ENCODE measurements around the gene DLK2. TPM values are rescaled to one million over a fixed set of nuclear protein-coding genes. Genes with fewer than 3 reads are reported as not detected.

Gene DLK2
- total RNA-seq, 1 experiment from 2014 or later, result 0.81 TPM

- TF ChIP-seq ZNF512 (CRISPR knock-in tag; IDR thresholded peaks at IDR 0.05; ENCODE audit: borderline replicate concordance), result no peak
- no peak for TF ChIP-seq MYBL2 (CRISPR knock-in tag; IDR thresholded peaks at IDR 0.05)
- TF ChIP-seq, protein P1, sequence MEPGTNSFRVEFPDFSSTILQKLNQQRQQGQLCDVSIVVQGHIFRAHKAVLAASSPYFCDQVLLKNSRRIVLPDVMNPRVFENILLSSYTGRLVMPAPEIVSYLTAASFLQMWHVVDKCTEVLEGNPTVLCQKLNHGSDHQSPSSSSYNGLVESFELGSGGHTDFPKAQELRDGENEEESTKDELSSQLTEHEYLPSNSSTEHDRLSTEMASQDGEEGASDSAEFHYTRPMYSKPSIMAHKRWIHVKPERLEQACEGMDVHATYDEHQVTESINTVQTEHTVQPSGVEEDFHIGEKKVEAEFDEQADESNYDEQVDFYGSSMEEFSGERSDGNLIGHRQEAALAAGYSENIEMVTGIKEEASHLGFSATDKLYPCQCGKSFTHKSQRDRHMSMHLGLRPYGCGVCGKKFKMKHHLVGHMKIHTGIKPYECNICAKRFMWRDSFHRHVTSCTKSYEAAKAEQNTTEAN (CRISPR knock-in tag; IDR thresholded peaks at IDR 0.05), result no peak
- no peak for TF ChIP-seq TEAD1 (CRISPR knock-in tag; IDR thresholded peaks at IDR 0.05)
- no peak for TF ChIP-seq STAT6 (CRISPR knock-in tag; conservative IDR thresholded peaks at IDR 0.05; ENCODE audit: low read depth)
Measured at GRCh38 chr6:43444582-43444981, 10.8 kb downstream of the DLK2 start (continued).

GRCh38 chr6:43444036-43444435 lies 11.3 kb downstream of the DLK2 start:
- Mint-ChIP-seq H3K9me3 (no peaks in the 10 kb centered on the region), H3K27ac (no peak overlapping the region), H3K4me3 (no peak overlapping the region), H3K27me3 (ENCODE audit: low read depth) (no peaks in the 10 kb centered on the region), H3K4me1 (no peaks in the 10 kb centered on the region), H3K36me3 (peaks cover 9% of the 10 kb centered on the region)
- ATAC-seq, result no peak
- ChIA-PET POLR2A (no interaction called here), CTCF (interaction anchor here (1.2 to 2.2 kb wide), 3 partner anchors 11 to 63 kb away, joined by 3 to 6 read pairs (median 4); partner anchors contain the start of gene DLK2)
- TF ChIP-seq, protein P2, sequence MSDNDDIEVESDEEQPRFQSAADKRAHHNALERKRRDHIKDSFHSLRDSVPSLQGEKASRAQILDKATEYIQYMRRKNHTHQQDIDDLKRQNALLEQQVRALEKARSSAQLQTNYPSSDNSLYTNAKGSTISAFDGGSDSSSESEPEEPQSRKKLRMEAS (CRISPR knock-in tag; IDR thresholded peaks at IDR 0.05), result no peak
- TF ChIP-seq ZNF219 (CRISPR knock-in tag; IDR thresholded peaks at IDR 0.05; ENCODE audit: borderline replicate concordance) (no peak), NFE2L1 (CRISPR knock-in tag; IDR thresholded peaks at IDR 0.05) (no peak), NFYB (CRISPR knock-in tag; conservative IDR thresholded peaks at IDR 0.05; ENCODE audit: low read depth) (no peak), IRF2 (CRISPR knock-in tag; IDR thresholded peaks at IDR 0.05; ENCODE audit: borderline replicate concordance, low read depth) (no peak), E2F4 (CRISPR knock-in tag; IDR thresholded peaks at IDR 0.05; ENCODE audit: borderline replicate concordance, low read depth) (no peak)
- TF ChIP-seq, protein P3, sequence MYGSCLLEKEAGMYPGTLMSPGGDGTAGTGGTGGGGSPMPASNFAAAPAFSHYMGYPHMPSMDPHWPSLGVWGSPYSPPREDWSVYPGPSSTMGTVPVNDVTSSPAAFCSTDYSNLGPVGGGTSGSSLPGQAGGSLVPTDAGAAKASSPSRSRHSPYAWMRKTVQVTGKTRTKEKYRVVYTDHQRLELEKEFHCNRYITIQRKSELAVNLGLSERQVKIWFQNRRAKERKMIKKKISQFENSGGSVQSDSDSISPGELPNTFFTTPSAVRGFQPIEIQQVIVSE (CRISPR knock-in tag; IDR thresholded peaks at IDR 0.05; ENCODE audit: borderline replicate concordance), result no peak
- no peak for DNase-seq (ENCODE audit: low spot score)

GRCh38 chr6:43442935-43443334 lies 12.4 kb downstream of the DLK2 start:
- DNase-seq (ENCODE audit: low spot score), result no peak
- H3K4me3 Mint-ChIP-seq, result no peak overlapping the region
- ATAC-seq, result no peak
- H3K36me3 Mint-ChIP-seq, result peaks cover 7% of the 10 kb centered on the region
- H3K27me3 Mint-ChIP-seq (ENCODE audit: low read depth), result no peaks in the 10 kb centered on the region
- no peak overlapping the region for H3K27ac Mint-ChIP-seq
- CTCF ChIA-PET, result interaction anchor here (2.2 kb wide), 1 partner anchor 54 kb away, joined by 6 read pairs; no protein-coding TSS in a partner anchor
- no peak for TF ChIP-seq KAT7 (CRISPR knock-in tag; IDR thresholded peaks at IDR 0.05; ENCODE audit: borderline replicate concordance)
- TF ChIP-seq, protein P3 (CRISPR knock-in tag; IDR thresholded peaks at IDR 0.05; ENCODE audit: borderline replicate concordance), result no peak
- TF ChIP-seq E2F1 (CRISPR knock-in tag; IDR thresholded peaks at IDR 0.05), result no peak
- TF ChIP-seq ZNF671 (CRISPR knock-in tag; IDR thresholded peaks at IDR 0.05), result no peak
- TF ChIP-seq, protein P4, sequence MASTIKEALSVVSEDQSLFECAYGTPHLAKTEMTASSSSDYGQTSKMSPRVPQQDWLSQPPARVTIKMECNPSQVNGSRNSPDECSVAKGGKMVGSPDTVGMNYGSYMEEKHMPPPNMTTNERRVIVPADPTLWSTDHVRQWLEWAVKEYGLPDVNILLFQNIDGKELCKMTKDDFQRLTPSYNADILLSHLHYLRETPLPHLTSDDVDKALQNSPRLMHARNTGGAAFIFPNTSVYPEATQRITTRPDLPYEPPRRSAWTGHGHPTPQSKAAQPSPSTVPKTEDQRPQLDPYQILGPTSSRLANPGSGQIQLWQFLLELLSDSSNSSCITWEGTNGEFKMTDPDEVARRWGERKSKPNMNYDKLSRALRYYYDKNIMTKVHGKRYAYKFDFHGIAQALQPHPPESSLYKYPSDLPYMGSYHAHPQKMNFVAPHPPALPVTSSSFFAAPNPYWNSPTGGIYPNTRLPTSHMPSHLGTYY (CRISPR knock-in tag; IDR thresholded peaks at IDR 0.05), result no peak
- TF ChIP-seq ZNF317 (CRISPR knock-in tag; IDR thresholded peaks at IDR 0.05; ENCODE audit: borderline replicate concordance, low read depth), result no peak
- TF ChIP-seq NR2C2 (CRISPR knock-in tag; IDR thresholded peaks at IDR 0.05), result no peak
- TF ChIP-seq TCF7 (CRISPR knock-in tag; IDR thresholded peaks at IDR 0.05; ENCODE audit: low read depth), result no peak
- no peak for TF ChIP-seq ELF4 (CRISPR knock-in tag; IDR thresholded peaks at IDR 0.05; ENCODE audit: low read depth)
- TF ChIP-seq ETV6 (CRISPR knock-in tag; IDR thresholded peaks at IDR 0.05), result no peak
- no peak for TF ChIP-seq RELA (CRISPR knock-in tag; IDR thresholded peaks at IDR 0.05; ENCODE audit: borderline replicate concordance)
- H3K4me1 Mint-ChIP-seq, result no peaks in the 10 kb centered on the region
- POLR2A ChIA-PET, result no interaction called here
- no peaks in the 10 kb centered on the region for H3K9me3 Mint-ChIP-seq

Measured in WTC11 (cell line).